GM19193 (cell line): Measurements from ENCODE around the gene SEPTIN1.

Experiments used
- POLR2A ChIP-seq: IDR thresholded peaks from 4 replicates; pipeline ENCODE4 v1.6.1; 2011; ENCODE audit not compliant: insufficient read depth, insufficient read length; ENCODE audit errors: extremely low read depth

Gene SEPTIN1

DNA sequence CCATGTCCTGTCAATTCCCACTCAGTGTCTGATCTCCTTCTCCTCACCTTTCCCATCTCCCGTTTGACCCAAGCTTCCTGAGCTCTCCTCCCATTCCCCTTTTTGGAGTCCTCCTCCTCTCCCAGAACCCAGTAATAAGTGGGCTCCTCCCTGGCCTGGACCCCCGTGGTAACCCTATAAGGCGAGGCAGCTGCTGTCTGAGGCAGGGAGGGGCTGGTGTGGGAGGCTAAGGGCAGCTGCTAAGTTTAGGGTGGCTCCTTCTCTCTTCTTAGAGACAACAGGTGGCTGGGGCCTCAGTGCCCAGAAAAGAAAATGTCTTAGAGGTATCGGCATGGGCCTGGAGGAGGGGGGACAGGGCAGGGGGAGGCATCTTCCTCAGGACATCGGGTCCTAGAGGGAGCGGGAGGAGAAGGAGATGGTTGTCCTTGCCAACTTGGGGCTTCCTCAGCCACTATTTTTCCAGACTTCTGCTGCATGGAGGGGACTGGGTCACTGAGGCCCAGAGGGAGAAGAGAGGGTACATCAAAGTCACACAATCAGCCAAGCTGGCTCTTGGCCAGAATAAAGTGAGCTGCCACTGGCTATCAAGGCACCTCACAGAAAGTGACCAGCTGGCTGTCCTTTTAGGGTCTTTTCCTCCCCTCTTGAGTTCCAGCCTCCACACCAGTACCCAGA lies 10.2 kb downstream of the SEPTIN1 start:
- TF ChIP-seq POLR2A, result no peak

DNA sequence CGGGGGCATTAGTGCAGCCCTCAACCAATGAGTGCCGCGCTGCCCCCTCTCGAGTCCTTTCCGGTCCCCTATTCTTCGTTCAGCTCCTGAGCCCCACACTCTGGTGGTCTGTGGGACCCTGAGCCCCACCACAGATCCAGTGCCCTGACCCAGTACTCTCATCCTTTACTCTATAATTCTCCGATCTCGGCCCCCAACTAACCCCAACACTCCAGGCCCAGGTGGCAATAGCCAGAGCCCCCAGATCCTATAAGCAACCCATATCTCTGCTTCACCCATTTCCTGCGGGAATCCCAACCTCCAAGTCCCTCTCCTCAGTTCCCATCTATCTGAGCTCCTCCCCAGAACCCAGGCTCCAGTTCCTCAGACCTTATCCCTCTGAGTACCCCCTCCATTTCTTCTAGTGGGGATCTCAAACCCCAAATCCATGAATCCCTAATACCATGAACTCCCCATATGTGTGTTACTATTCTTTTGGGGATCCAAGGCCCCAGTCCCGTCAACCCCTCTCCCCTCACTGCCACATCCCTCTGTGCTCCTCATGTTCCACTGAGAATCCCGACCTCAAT lies 11.0 kb downstream of the SEPTIN1 start:
- peak; percentile 66 for TF ChIP-seq POLR2A

DNA sequence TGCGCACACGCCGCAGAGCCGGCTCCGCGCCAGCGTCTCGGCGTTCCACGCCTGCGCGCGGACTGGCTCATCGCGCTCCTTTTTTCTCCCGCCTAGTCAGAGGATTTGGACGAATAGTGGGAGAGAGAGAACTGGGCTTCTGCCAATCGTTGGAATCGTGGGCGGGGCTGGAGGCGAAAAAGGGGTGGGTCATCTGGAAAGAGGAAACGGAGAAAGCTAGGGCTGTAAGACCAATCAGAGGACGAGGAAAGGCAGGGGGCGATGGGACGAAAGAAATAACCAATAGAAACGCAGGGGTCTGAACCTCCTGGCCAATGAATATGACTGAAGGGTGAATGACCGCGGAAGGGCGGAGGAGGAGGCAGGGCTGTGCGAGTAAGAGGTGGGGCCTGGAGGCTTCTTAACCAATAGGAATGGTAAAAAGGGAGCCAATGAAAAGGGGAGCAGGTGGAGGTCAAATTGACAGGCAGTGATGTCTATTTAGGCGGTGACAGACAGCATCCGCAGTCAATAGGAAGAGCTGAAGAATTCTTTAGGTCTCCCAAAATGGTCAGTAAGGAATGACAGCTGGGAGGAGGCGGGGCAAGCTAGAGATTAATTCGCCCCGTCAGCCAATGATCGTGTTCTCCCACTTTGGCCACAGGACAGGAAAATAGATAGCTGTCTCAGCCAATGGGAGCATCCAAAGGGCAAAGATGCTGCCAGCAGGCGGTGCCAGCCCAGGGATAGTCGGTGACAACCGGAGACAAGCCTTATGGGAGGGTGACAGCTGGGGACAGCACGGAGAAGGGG lies 11.7 kb downstream of the SEPTIN1 start, which contains the start of gene TBC1D10B:
Gene TBC1D10B (minus strand): TSS at position 39 of the 792 bp plus-strand sequence. CDS start 311 bp downstream, outside the sequence.
- no peak for TF ChIP-seq POLR2A

DNA sequence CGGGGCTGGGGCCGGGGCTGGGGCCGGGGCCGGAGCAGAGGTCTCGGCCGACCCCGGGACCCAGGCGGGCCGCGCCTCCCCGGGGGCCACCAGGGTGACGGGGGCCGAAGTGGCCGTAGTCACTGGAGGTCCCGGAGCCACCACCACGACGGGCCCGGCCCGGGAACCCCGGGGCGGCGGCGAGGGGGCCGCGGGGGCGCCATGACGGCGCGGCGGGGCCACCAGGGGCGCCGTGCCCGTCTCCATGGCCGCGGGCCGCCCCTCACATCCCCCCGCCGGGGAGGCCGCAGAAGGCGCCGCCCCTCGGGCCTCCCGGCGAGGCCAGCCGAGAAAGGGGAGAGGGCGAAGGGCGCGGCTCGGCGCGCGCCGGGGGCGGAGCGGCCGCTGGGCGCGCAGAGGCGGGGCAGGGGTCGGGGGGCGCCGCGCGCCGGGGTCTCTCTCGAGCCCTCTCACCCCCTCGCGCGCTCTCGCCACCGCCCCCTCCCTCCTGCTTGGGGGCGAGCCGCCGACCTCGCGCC lies 12.4 kb downstream of the SEPTIN1 start:
- TF ChIP-seq POLR2A, result peak; percentile 63

DNA sequence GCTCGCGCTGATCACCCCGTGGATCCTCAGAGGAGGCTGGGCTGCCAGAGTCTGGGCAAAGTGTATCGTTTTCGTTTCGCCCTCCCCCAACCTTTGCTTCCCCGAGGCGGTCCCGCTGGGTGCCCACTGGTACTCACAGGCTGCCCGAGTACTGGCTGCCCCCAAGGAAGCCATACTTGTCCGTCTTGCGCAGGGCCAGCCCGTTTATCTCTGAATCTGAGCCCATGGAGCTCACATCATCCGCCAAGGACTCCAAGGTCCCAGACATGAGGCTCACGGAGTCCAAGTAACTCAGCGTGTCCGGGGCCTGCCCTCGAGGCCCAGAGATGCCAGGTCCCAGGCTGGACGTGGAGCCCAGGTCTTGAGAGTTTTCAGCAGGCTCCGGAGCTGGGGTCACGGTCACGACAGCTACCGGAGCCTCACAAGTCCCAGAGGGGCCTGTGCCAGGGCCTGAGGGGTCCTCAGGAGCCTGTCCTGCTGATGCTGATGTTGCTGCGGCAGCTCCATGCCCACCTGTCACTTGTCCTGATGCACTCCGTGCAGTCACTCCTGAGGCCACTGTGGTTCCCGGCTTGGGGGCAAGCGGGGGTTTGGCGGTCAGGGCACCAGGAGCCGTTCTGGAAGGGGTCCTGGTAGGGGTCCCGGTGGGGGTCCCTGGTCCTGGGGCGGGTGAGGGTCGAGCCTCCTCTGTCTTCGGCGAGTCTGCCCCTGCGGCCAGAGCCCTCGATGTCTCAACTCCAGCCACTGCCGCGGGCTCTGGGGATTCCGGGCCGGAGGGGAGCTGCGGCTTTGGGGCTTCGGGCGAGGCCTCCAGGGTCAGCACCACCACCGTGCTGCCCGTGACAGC lies 13.0 kb downstream of the SEPTIN1 start:
- TF ChIP-seq POLR2A, result no peak

DNA sequence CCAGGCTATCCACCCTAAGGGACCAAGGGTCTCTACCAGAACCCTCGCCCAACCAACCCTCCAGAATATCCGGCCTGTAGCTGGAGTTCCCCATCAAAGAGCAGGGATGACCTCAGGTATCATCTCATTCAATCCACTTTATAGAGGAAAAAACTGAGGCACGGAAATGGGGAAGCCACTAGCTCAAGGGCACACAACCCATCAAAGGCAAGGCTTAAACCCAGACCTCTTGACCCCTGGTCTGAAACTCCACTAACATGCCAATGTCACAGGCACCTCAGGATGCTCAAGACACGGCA lies 13.6 kb downstream of the SEPTIN1 start:
- no peak for TF ChIP-seq POLR2A

DNA sequence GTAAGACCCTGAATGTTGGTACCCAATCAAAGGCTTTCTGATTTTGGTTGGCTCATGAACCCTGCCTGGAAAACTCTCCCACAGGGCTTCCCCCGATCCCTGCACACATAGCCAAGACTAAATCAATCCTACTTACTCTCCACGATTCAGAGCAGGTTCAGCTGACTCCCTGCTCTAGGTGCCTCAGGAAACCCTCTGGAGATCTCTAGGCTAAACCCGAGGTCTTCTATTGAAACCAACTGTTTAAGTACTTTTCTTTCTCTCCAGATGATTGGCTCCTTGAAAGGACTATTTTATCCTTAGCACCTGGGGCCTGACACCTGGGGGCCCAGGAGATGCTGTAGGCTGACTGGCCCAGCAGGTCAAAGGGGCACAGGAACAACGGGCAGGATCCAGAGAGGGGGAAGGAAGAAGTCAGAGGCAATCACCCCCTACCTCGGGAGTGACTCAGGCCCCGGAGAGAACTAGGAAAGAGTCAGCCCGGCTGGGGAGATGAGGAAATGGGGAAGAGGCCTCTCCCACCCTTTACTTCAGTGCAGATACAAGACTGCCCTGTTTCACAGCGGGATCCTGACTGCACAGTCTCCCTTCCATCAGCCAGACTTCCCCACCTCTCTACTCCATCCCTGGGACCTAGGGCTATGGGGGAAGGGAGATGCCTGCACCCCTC lies 14.1 kb downstream of the SEPTIN1 start:
- TF ChIP-seq POLR2A, result no peak

DNA sequence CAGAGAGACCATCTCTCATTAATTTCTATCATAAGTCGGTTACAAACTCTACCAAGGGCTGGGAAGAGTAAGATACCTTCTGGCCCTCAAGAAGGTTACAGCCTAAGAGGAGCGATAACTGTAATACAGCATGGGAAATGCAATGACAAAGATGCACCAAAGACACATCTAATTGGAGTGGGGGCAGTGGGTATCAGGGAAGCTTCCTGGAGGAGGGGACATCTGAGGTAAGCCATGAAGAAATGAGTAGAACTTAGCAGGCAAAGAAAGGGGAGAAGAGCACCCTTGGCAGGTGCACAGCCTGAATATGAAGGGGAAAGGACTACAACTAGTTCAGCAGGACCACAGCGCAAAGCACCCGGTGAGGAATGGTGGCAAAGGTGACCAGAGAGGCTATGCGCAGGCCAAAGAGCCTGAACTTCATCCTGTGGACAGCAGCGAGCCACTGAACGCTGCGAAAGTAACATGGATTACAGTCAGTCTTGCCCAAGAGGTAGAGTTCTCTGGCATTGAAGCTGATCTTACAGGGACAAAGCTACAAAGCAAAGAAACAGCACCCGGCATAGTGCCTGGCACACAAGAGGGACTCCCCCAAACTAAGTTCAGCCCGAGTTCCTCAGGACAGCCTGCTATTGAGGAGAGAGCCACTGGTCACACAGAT lies 14.9 kb downstream of the SEPTIN1 start:
- TF ChIP-seq POLR2A, result no peak

DNA sequence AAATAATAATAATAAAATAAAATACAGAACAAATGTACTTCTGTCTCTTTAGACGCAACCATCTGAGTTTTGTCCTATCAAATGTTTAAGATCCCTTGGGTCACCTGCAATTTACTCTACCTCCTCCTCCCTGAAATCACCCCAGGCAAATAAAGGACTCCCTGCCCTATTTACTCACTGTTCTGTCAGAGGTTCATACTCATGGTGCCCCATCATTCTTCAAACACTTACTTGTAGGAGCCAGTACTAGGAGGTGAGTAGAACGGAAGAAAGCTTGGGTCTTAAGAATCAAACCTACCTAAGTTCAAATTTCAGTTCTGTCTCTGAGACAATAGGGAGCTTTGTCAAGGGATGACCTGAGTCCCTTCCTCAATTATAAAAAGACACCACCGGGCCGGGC lies 15.8 kb downstream of the SEPTIN1 start:
- no peak for TF ChIP-seq POLR2A

DNA sequence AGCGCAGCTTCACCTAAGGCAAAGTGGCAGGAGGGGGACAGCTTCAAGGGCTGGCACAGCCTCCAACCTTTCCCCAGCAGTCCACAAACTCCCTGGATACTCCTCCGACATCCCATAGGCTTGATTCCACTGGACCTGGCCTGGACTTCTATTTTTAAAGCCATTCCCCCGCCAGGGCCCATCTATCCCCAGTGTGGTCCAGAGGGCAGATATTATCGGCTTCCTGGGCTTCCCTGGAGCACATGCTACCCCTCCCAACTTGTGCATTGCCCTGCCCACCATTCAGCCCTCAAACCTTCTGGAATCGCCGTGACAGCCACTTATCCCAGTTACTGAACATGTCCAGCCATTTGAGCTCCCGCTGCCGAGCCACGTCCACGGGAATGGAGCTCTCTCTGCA lies 17.2 kb downstream of the SEPTIN1 start:
- no peak for TF ChIP-seq POLR2A

DNA sequence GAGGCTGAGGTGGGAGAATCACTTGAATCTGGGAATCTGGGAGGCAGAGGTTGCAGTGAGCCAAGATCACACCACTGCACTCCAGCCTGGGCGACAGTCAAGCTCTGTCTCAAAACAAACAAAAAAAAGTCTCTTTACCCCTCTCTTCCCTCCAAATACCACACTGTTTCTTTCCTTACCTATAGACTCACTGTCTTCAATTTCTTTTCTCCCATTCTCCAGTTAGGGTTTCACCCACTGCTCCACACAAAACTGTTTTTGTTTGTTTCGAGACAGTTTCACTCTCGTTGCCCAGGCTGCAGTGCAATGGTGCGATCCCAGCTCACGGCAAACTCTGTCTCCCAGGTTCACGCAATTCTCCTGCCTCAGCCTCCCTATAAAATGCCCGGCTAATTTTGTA lies 21.2 kb downstream of the SEPTIN1 start:
- no peak for TF ChIP-seq POLR2A

DNA sequence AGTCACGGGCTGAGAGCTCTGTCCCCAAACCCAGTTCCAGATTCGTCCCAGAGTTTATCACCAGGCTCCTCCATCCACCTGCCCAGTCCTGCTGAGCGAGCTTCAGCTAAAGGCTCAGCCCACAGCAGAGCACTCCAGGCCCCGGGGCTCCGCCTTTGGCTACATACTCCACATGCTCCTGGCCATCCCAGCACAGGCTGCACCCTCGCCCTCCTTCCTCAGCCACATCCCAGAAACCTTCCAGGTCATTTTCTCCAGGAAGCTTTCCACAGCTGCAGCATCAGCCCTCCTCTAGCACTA lies 22.5 kb downstream of the SEPTIN1 start:
- no peak for TF ChIP-seq POLR2A

DNA sequence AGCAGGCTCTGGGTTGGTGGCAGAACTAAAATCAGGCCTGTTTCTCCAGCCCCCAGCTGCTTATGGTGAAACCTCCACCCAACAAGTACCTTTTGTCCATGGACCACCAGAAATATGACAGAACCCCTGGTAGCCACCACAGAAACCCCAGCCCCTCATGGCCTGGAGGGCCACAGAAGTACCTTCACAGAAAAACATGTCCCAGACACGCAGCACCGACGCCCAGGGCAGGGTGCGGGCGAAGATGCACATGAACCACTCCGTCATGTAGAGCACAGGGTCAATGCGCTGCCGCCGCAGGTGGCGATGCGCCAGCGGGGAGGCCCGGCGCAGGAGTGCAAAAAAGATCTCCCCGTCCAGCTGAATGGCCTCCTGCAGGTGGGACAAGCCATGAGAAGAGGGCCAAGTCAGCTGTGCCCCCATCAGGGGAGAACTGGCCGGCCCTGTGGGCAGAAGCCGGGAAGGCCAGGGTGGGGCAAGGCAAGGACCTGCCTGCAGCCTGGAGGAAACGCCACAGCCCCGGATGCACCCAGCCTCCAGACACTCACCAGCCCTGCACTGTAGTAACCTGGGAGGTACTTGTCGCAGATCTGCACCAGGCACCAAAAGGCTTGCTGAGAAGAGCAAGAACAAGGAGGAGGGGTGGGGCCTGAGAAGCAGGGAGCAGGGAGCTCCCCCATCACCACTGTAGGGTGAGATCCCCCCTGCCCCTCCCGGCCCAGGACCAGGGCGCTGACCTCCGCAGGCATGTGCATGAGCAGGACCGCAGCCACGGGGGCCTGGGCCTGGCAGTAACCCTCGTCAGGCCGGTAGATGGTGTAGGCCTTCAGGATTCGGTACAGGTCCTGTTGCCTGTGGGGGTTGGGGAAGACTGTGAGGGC lies 23.1 kb downstream of the SEPTIN1 start:
- TF ChIP-seq POLR2A, result no peak

DNA sequence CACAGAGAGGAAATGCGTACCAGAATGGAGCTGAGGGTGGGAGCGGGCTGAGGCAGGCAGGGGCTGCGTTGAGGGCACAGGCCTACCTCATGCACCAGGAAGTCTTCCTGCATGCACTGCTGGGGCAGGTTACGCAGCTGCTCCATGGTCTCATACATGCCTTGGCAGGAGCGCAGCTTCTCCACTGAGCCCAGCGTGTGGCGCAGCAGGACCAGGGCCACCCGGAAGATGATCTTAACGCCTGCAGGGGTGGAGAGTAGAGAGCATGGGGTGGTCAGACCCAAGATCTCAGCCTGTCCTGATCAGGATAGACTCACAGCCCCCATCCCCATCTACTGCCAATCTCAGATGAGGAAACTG lies 23.8 kb downstream of the SEPTIN1 start:
- TF ChIP-seq POLR2A, result no peak
